HG03432 (cell line): ENCODE results near the gene ZNF628.

Experiments used
- ATAC-seq: cut with Tn5 transposase; IDR thresholded peaks from one replicate; pipeline ENCODE4 v1.9.1; 2021; ENCODE audit warnings: mild to moderate bottlenecking, moderate library complexity; ENCODE audit not compliant: unreplicated experiment

The ZNF628 gene

DNA sequence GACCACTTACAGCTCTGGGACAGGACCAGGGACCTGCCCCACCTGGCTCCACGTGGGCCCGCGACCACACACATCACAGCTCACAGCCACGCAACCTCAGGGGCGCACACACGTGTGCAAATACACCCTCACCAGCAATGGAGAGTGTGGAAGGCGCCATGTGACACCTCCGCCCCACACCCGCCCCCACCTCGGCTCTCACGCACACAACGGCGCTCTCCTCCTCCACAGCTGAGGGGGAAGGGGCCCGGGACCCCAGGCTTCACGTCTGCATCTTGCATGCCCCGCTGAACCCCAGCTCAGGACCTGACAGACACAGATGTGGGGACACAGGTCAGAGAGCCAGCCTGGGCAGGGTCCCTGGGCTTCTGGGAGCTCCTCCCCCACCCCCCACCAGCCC is 26.9 kb upstream of the ZNF628 start:
- no peak for ATAC-seq

DNA sequence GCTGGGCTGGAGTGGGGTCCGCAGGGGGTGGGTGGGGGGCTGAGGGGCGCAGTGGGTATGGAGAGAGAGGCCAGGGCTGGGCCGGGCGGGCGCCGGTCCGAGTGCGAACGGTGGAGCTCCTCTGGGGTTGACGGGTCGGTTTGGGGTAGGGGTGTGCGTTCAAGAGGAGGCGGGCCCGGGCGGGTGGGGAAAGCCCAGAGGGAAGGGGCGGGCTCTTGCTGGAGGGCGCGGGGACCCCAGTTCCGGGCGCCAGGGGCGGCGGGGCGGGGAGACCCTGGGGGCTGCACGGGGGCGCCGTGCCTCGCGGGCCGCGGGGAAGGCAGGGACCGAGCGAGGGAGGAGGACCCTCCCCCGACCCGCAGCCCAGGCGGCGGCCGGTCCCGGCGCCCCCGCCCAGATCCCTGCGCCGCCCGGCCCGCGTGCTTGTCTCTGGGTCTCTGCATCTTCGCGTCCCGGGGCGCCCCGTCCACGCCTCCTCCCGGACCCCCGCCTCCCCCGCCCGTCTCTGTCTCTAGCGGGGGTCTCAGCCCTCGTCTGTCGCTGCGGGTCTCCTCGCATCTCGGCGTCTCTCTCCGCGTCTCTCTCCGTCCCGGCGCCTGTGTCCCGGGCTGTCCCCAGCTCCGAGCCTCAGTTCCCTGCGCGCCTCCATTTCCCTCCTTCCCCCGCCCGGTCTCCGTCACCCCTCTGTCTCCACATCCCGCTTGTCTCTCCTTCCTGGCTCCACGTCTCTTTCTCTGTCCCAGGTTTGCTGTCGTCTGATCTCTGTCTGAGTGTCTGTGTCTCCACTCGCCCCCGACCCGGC is 25.1 kb upstream of the ZNF628 start:
- no peak for ATAC-seq

DNA sequence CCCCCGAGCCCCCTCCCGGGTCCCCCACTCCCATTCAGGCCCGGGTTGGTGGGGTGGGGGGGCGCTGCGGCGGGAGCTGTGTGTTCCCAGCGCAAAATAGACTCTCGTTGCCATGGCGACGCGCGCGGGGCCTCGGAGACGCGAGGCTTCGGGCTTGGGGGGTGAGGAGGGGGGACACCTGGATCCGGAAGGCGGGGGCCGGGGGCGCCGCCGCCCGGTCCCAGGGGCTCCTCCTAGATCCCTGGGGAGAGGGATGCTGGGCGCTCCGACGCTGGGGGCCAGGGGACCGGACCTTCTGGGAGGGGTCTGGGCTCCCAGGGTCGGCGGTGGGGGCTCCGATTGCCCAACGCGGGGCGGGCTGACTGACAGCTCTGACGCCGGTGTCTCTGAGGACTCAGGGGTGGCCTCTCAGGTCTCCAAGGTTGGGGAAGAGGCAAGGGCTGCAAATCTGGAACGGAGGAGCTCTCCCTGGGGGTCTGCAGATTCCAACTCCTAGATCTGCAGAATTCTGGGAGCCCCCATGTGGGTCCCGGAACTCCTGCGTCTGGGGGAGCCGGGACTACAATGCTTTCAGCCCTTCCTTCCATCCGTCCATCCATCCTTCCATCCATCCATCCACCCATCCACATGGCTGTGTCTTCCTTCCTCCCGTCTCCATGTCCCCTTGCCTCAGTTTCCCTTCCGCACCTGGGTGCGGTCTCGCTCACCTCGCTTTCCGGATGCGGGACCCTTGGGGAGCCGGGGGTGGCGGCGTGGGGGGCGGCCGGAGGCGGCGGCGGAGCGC is 24.3 kb upstream of the ZNF628 start:
- ATAC-seq = no peak

DNA sequence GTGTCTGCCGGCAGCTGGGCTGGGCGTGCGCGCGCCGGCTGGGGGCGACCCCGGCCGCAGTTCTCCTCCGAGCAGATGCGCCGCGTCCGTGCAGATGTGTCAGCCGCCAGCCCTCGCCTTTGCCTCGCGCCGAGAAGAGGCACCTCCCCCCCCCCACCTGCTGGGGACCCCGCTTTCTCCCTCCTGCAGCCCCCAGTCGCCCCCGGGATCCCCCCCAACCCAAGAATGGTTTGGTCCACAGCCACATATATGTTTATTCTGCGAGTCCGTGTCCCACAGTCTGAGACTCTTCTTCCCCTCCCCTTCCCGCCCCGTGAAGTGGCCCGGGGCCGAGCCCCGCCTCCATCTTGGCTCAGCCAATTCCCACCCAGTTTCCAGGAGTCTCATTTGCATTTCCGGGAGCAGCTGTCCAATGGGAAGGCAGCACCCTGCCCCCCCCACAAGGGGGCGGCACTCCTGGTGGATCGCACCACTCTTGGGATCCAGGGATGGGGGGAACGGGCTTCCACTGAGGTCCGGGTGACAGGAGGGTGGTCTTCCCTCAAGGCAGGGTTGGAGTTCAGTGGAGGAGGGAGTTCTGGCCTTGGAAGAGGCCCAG is 23.6 kb upstream of the ZNF628 start:
- ATAC-seq = no peak

DNA sequence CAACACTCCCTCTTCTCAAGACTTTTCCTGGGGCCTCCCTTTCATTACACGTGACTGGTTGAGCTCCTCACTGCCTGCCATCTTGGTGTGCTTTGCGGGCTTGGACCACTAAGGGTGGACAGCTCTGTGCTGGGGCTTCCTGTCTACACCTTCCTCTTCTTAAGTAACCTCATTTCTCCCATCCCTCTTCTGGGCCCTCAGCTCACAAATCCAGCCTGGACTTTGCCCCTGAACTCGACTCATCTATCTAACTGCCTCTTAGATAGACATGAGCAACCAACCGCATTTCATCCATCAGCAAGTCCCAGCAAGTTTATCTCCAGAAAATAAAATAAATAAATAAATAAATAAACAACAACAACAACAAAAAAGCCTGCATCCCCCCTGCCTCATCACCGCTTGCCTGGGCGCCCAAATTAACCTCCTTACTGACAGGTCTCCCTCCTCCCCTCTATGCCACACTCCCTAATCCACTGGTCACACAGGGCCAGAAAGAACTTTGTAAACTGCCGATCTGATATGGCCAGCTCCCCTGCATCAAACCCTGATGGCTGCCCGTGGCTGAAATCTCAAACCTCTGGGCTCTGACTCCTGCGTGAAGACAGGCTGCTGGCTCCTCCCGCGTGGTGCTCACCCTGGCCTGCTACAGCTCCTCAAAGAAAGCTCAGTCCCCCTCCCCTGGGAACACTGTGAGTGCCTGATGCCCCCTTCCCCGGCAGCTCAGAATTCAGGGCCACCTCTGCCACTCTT is 22.7 kb upstream of the ZNF628 start:
- no peak for ATAC-seq

DNA sequence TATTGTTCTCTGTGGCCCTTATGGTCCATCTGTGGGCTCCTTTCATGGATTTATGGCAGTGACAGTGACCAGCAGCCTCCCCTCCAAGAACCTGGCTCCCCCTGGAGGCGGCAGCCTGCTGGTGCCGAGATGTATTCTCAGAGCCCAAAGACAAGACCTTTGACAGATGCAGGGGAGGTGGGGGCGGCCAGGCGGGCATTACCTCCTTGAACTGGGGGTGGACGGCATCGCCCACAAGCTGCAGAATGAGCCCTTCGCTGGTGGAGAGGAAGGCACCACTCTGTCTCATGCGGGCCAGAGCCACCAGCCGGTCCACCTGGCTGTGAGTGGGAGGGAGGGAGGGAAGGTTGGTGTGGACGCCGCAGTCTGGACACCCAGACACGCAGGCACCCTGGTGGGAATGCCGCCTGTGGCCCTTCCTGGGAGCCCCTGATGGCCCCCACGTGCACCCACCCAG is 21.6 kb upstream of the ZNF628 start:
- ATAC-seq = no peak

DNA sequence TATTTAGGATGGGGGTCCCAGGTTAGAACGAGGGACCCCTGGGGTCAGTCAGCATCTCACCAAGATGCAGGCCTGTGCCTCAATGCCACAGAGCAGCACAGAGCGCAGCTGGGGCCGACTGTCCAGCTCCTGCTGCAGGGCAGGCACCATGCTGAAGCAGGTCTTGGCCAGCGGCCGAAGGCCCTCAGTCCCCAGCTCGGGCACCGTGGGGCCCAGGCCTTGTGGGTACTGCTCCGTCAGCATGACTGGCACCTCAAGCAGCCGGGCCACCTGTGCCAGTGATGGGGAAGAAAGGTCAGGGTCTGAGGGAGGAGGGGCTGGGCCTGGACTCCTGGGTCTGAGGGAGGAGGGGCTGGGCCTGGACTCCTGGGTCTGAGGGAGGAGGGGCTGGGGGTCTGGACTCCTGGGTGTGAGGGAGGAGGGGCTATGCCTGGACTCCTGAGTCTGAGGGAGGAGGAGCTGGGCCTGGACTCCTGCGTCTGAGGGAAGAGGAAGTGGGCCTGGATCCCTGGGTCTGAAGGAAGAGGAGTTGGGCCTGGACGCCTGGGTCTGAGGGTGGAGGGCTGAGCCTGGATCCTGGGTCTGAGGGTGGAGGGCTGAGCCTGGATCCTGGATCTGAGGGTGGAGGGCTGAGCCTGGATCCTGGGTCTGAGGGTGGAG is 20.7 kb upstream of the ZNF628 start:
- ATAC-seq = no peak

DNA sequence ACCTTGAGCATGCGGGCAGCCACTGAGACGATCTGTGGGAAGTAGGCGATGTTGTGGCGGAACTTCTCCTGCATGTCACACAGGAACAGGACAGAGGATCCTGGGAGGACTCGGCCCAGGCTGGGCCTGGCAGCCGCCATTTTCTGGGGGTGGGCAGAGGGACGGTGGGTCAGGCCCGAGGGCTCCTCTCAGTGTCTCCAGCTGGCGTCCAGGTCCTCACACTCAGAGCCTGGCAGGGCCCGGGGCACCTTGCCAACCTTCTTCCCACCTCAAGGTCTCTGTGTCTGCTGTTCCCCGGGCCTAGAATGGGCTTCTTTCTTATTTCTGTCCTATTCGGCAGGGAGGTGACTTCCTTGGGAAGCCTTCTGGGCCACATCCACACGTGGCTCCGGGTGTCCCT is 20.1 kb upstream of the ZNF628 start:
- ATAC-seq = no peak

DNA sequence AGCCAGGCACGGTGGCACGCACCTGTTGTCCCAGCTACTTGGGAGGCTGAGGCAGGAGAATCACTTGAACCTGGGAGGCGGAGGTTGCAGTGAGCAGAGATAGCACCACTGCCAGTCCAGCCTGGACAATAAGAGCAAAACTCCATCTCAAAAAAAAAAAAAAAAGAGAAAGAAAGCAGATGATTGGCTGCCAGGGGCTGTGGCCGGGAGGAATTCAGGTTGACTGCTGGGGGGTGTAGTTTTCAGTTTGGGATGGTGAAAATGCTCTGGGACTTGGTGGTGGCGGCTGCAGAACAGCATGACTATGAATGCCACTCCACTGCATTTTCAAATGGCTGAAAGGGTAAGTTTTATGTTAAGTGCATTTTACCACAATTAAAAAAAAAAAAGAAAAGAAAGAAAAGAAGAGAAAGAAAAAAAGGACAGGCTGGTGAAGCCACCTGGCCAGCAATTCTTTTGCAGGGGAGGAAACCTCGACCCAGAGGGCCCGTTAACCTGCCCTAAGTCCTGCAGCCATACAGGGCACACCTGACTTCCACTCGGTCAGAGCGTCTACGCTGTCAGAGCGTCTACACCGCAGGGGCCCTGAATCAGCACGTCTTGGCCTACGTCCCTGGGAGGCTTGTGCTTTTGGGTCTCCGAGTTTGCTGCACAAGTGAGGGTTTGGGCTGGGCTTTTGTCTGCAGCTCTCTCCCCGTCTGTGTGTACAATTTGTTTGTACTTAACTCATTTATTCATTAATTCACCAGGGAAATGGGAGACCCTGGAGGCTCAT is 18.5 kb upstream of the ZNF628 start:
- ATAC-seq = no peak

DNA sequence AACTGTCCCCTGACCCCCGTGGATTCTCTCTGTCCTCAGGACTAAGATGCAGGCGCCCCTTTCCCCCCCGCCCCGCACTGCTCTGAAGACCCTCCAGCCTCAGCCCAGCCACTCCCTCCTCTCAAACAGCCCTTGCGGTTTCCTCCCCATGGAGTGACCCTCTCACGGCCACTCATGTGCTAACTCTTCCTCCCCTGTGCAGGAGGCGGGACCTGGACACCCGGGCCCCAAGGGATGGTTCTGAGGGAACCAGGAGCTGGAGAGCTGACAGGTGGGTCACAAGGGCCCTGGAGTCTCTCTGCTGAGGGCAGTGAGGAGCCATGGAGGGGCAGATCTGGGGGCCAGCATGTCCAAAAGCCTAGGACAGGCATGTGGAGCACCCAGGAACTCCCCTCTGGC is 16.9 kb upstream of the ZNF628 start:
- no peak for ATAC-seq

DNA sequence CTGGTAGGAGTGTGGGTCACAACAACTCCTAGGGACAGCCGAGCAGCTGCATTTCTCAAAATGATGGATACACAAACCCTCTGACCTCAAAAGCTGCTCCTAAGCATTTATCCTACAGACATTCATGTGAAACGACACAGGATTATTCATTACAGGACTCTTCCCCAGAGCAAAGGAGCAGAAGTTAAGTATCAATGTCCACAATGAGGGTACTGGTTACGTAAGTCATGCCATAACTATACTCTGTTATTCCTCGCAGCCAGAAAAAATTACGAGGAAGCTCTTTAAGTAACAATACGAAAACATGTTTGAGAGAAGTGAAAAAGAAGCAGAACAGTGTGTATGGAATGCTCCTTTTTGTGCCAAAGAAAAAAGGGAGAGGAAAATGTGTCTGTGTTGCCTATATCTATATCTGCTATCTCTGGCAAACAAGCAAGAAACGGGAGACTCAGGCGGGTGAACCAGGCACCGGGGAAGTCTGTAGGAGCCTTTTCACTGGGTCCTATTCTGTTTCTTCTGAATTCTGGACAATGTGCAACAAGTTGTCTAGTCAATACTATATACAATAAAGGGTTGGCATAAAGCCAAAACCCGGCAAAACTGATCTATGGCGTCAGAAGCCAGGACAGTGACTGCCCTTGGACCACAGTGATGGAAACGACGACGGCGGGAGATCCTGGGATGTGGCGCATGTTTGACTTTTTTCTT is 16.3 kb upstream of the ZNF628 start:
- ATAC-seq = no peak

DNA sequence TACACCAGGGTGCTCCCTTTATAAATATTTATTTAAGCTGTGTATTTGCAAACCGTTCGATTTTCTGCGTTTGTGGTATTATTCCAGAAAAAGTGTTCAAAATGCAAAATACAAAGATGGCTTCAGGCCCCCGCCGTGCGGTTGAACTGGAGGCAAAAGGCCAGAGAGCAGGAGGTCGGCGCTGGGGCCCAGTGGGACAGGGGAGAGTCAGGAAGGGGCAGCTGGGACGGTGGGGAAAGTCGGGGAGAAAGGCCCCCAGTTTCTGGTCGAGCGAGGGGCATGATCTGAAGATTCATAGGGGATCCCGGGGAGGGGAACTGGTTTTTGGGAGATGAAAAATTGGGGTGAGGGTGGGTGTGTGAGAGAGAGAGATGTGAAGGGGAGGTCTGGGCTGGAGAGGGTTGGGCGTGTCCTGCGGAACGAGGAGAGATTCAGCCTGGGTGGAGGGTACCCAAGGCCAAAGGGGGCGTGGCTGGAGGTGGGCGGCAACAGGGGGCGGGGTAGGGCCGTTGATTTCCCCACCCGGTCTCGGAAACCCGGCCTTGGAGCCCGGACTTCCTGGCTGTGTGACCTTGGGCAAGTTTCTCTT is 15.7 kb upstream of the ZNF628 start:
- ATAC-seq = no peak

DNA sequence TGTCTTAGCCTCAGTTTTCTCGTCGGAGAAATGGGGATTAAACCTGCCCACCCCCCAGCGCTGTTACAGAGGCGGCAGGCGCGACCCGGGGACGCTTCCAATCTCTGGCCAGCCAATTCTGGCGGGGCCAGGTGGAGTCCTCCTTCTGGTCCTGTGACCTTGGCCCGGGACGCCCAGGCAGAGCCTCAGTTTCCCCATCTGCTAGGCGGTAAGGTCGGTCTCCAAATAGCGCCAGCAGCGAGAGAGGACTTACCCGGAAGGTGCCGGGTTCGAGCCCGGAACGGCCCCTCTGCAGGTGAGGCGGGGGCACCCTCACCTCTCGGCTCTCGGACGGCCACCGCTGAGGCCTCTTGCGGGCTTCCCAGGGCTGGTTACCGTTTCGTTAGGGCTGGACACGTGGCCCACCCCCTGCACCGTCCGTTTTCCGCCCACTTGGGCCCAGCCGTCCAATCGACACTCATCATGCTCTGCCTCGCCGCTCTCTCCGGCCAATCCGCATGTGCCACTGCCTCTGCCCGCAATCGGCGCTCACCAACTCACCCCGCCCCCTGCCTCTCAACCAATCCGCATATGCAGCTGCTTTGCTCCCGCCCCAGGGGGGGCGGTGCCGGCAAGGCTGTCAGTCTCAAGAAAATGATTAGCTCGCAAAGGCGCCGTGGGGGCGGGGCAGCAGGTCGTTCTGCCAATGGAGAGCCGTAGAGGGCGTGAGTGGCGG is 15.0 kb upstream of the ZNF628 start, which contains the start of gene ISOC2:
ISOC2 (minus strand) TSS at position 384 of the 715 bp plus-strand sequence. CDS start 5,156 bp downstream, outside the sequence.
- ATAC-seq = peak; percentile 95

DNA sequence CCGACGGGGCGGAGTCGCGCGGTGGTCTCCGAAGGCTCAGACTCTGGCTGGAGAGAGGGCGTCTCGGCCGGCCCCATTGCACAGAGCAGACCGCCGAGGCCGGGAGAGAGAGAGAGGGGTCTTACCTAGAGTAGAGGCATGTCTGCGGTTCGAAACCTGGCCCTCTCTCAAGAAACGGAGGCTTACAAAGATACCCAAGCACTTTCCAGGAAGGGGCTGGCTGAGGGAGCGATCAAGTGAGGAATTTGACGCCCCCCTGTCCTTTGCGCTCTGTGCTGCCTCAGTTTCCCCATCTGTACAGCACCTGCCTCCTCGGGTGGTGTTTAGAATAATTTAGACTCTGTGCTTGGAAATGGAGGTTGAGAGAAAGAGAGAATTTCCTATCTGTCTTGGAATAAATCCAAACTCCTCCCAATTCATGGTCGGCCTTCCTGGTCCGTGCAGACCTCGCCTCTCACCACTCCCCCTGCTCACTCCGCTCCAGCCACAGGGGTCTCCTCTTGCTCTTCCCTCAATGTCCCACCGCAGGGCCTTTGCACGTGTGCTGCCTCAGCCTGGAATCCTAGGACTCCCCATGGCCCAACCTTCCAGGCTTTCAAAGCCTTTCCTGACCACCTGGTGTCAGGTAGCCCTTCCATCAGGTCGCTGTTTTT is 14.3 kb upstream of the ZNF628 start:
- ATAC-seq = no peak

DNA sequence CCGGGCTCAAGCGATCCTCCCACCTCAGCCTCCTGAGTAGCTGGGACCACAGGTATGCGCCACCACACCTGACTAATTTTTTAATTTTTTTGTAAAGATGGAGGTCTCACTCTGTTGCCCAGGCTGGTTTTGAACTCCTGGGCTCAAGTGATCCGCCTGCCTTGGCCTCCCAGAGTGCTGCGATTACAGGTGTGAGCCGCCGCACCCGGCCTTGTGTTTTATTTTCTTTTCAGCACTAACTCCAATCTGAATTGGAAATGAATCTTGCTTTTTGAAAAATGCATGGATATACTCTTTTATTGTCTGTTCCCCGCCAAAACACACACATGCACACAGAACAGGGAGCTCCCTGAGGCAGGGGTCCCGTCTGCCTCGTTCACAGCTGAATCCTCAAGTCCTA is 13.7 kb upstream of the ZNF628 start:
- no peak for ATAC-seq

DNA sequence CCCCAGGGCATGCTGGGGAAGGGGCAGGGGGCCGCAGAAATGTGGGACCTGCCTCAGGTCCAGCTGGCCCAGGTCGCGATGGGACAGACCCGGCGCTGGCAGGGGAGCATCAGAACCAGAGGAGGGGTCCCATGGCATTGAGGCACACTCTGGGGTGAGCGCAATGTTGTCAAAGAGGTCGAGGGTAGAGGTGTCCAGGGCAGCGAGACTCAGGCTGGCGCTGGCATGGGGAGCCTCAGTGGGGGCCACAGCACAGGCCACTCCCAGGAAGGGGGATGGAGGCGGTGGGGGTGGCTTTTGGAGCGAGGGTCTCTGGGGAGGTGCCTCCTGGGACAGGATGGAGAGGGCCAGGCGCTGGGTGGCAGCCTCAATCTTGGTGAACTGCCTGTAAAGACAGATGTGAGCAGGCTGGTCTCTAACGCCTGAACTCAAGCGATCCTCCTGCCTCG is 12.8 kb upstream of the ZNF628 start:
- ATAC-seq = no peak

DNA sequence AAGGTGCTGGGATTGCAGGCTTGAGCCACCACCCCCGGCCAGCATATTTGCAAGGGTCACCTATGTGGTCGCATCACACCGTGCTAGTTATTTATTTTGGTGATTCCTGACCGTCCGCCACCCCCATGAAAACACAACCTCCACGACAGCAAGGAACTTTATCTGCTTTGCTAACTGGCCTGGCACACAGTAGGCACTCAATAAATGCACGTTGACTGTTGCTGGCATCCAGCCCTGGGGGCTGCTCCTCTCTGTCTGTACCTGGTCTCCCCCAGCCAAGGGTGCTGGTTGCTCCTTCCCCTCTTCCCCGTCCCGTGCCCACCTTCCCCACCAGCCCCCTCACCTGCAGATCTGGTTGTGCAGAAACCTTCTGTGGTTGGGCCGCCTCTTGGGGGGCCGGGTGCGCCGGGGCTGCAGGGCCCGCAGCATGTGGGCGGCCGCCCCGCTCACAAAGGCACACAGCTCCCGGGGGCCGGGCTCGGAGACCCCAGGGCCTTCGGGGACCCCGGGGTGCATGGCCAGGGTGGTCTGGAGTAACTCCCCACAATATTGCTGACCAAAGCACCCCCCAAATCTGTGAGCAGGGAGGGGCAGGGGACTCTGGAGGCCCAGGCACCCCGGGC is 12.3 kb upstream of the ZNF628 start:
- ATAC-seq = no peak
